Gastrocnemius medialis (tissue), 4 donors: ENCODE results near the gene RANBP3L.

Experiments
- POLR2A ChIP-seq, 2 donors: fragments of 450-650 bp; IDR thresholded peaks; one replicate each; pipeline ENCODE4 v1.6.1; 2017; ENCODE audit warnings: antibody characterized with exemption in 2 of 2, mild to moderate bottlenecking in 2 of 2, moderate library complexity in 2 of 2
- TF ChIP-seq, protein P1 (sequence below), 5 experiments: fragments of 450-650 bp in 3 of 5; fragments of 200-600 bp in 2 of 5; sonication (generic) in 2 of 5; IDR thresholded peaks in 4 of 5; conservative IDR thresholded peaks in 1 of 5; 1 replicate in 4 of 5; 2 replicates in 1 of 5; pipeline ENCODE4 v1.5.1; 2016 to 2019; ENCODE audit warnings: antibody characterized with exemption in 5 of 5, mild to moderate bottlenecking in 3 of 5, moderate library complexity in 3 of 5

DNA sequence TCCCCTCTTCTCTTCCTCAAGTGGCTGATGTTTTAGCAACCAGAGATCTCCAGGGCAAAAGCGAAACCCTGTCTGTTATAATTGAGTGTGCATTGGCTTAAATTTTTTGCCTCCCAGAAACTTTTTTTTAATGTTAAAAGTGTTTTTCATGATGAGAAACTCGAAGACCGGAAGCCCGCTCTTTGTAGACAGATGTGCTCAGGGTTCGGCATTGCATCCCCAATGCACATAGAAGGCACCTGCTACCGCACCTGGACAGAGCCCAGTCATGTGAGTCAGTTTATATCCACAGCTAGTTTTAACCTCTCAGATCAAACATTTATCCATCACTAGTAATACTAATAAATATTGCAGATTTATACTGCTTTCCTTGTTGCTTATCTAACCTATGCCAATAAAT, 40.5 kb downstream of the RANBP3L start:
- TF ChIP-seq POLR2A (IDR thresholded peaks at IDR 0.05): no peak
- TF ChIP-seq, protein P1, sequence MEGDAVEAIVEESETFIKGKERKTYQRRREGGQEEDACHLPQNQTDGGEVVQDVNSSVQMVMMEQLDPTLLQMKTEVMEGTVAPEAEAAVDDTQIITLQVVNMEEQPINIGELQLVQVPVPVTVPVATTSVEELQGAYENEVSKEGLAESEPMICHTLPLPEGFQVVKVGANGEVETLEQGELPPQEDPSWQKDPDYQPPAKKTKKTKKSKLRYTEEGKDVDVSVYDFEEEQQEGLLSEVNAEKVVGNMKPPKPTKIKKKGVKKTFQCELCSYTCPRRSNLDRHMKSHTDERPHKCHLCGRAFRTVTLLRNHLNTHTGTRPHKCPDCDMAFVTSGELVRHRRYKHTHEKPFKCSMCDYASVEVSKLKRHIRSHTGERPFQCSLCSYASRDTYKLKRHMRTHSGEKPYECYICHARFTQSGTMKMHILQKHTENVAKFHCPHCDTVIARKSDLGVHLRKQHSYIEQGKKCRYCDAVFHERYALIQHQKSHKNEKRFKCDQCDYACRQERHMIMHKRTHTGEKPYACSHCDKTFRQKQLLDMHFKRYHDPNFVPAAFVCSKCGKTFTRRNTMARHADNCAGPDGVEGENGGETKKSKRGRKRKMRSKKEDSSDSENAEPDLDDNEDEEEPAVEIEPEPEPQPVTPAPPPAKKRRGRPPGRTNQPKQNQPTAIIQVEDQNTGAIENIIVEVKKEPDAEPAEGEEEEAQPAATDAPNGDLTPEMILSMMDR (IDR thresholded peaks at IDR 0.05 in 4 of 5, conservative IDR thresholded peaks at IDR 0.05 in 1 of 5): no peak
